Ishikawa (cell line): ENCODE results near the gene MESP1.

Experiments used
- TAF1 ChIP-seq: IDR thresholded peaks from 2 replicates; pipeline ENCODE4 v1.6.1; 2012; ENCODE audit warnings: low read depth, mild to moderate bottlenecking
- TF ChIP-seq, protein P1 (sequence below): IDR thresholded peaks from 2 replicates; pipeline ENCODE4 v1.6.1; 2012
- TF ChIP-seq, protein P2 (sequence below): IDR thresholded peaks from 2 replicates; pipeline ENCODE4 v1.6.1; 2012

DNA sequence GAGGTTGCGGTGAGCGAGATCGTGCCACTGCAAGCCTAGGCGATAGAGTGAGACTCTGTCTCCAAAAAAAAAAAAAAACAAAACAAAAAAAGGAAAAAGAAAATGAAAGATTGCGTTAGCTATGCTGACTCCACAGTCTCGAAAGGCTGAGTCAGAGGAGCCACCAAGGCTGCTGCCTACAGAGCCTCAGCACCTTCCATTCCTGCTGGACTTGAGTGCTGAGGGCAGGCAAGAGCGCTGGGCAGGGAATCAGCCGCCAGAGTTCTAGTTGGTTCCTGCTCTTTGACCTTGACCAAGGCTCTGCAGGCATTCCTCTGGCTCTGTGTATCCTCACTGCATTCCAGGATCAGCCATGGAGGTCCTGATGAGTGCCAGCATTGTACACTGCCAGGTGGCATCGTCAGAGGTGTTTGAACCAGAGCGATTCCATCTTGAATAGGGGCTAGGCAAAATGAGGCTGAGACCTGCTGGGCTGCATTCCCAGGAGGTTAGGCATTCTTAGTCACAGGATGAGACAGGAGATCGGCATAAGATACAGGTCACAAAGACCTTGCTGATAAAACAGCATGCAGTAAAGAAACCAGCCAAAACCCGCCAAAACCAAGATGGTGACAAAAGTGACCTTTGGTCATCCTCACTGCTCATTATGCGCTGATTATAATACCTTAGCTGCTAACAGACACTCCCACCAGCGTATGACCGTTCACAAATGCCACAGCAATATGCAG lies 31.0 kb upstream of the MESP1 start:
- no peak for TF ChIP-seq TAF1
- TF ChIP-seq, protein P1, sequence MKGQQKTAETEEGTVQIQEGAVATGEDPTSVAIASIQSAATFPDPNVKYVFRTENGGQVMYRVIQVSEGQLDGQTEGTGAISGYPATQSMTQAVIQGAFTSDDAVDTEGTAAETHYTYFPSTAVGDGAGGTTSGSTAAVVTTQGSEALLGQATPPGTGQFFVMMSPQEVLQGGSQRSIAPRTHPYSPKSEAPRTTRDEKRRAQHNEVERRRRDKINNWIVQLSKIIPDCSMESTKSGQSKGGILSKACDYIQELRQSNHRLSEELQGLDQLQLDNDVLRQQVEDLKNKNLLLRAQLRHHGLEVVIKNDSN, result no peak
- TF ChIP-seq, protein P2, sequence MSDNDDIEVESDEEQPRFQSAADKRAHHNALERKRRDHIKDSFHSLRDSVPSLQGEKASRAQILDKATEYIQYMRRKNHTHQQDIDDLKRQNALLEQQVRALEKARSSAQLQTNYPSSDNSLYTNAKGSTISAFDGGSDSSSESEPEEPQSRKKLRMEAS, result peak; percentile 42; the same call in 1 of the 2 replicates
